ENCODE results near the gene TNFRSF8.

DNA sequence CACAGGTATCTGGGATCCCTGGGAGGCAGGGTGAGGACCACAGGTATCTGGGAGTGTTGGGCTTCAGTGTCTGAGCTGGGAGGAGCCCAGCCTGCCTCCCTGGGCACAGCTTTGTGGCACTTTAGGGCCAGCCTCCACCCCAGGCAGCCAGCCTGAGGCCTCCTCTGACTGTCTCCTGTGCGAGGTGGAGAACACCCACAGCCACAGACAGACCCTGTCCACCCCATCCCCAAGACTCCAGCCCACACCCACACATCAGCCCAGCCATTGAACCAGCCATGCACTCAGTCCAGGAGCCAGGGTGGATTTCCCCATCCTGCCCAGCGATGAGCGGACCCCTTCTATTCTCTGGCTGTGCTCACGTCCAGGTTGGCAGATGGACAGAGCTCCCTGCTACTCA lies 81.9 kb downstream of the TNFRSF8 start:
- no peak for TF ChIP-seq POLR2AphosphoS5 (IDR thresholded peaks at IDR 0.05; ENCODE audit: low read depth, low read length)
- no peak for TF ChIP-seq TAF1 (IDR thresholded peaks at IDR 0.05; ENCODE audit: borderline replicate concordance, insufficient read depth, low read length)
- TF ChIP-seq, protein P1, sequence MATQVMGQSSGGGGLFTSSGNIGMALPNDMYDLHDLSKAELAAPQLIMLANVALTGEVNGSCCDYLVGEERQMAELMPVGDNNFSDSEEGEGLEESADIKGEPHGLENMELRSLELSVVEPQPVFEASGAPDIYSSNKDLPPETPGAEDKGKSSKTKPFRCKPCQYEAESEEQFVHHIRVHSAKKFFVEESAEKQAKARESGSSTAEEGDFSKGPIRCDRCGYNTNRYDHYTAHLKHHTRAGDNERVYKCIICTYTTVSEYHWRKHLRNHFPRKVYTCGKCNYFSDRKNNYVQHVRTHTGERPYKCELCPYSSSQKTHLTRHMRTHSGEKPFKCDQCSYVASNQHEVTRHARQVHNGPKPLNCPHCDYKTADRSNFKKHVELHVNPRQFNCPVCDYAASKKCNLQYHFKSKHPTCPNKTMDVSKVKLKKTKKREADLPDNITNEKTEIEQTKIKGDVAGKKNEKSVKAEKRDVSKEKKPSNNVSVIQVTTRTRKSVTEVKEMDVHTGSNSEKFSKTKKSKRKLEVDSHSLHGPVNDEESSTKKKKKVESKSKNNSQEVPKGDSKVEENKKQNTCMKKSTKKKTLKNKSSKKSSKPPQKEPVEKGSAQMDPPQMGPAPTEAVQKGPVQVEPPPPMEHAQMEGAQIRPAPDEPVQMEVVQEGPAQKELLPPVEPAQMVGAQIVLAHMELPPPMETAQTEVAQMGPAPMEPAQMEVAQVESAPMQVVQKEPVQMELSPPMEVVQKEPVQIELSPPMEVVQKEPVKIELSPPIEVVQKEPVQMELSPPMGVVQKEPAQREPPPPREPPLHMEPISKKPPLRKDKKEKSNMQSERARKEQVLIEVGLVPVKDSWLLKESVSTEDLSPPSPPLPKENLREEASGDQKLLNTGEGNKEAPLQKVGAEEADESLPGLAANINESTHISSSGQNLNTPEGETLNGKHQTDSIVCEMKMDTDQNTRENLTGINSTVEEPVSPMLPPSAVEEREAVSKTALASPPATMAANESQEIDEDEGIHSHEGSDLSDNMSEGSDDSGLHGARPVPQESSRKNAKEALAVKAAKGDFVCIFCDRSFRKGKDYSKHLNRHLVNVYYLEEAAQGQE (IDR thresholded peaks at IDR 0.05; ENCODE audit: insufficient read depth in 1 of 2, low read depth in 2 of 2, low read length in 2 of 2), result no peak
- no peak for TF ChIP-seq SIN3A (IDR thresholded peaks at IDR 0.05; ENCODE audit: borderline replicate concordance, insufficient read depth, low read length)
